Adipose tissue (tissue), 3 donors: Measurements from ENCODE around the gene HYAL2. TPM values are rescaled to one million over a fixed set of nuclear protein-coding genes. Genes with fewer than 3 reads are reported as not detected.
"Not testable (repeated sequence)": the region's sequence is repeated elsewhere in the genome, so short reads cannot be mapped to it uniquely, and the experiment has no call there.

Source experiments
- H3K27ac ChIP-seq: one replicate; pipeline ENCODE4 v1.5.1; 2013; ENCODE audit warnings: low read depth, low read length
- WGBS, 3 donors: extraction: QIAGEN DNeasy Blood & Tissue Kit; methylation state at CpG; one replicate each; pipeline ENCODE4 v1.1.7; 2013; 5-methylcytosine and 5-hydroxymethylcytosine counted together
- polyA plus RNA-seq, 3 donors: library from polyadenylated mRNA; stranded (reverse); fragments of 200-250 nt; gene quantifications; one replicate each; pipeline ENCODE4 v1.2.3, GENCODE V29; 2013
- donor health status: healthy with polysubstance abuse.
- donor health status: Bipolar disorder and iron deficiency.
- donor health status: healthy.

The HYAL2 gene
- polyA plus RNA-seq, 3 donors, result 29.0 to 140 (median 80.3) TPM

DNA sequence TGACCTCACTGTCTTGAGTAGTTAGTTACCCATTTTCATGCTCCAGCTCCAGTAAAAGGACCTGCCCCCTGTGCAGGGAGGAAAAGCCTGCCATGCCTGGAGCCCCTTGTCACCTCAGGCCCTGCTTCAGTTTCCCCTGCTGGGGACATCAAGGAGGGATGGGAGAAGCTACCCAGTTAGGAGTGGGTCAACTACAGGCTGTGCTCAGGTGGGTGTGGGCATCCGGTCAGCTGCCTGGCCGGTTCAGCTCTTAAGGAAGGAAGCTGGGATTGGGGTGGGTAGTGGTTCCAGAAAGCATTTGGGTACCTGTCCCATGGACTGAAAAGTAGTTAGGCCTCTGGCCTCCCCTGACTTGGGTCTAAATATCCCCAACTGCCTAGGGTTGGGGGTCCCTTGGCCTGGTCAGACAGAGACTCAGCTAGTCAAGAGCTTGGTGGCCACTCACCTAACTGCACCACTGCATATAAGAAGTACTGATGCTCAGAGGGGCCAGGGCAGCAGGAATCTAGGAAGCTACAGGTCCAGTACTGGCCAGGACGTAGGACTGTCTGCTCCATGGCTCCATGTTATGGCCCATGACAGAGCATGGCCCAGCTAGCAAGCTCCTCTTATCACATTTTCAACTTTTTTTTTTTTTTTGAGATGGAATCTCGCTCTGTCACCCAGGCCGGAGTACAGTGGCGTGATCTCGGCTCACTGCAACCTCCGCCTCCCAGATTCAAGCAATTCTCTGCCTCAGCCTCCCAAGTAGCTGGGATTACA, 43.1 kb downstream of the HYAL2 start:
- H3K27ac ChIP-seq, result no peak overlapping the region
- 83 to 94% (median 90%) methylated on average over 8 of the region's 8 CpGs for WGBS, 3 donors

DNA sequence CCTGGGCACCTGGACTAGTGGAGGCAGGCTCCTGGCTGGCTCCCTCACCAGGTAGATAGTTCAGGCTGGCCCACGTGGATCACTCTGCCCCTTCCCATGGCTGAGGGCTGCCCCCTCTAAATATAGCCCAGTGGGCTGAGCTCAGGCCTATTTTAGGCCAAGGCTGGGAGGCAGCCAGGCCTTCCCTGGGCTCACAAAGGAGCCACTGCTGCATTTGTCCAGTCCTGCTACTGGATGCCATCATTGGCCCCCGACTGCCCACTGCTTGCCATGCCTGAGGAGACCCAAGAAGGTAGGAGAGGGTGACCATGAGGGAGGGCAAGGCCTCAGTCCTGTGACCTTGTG, 43.7 kb downstream of the HYAL2 start, which contains the start of gene LSMEM2:
TSS of gene LSMEM2 (plus strand) at position 208 of the 345 bp plus-strand sequence. CDS start at position 235, 27 bp downstream.
- no peak within 1 kb of the TSS for H3K27ac ChIP-seq
- WGBS, 3 donors, result 49 to 63% (median 53%) methylated on average over 2 of the region's 2 CpGs

DNA sequence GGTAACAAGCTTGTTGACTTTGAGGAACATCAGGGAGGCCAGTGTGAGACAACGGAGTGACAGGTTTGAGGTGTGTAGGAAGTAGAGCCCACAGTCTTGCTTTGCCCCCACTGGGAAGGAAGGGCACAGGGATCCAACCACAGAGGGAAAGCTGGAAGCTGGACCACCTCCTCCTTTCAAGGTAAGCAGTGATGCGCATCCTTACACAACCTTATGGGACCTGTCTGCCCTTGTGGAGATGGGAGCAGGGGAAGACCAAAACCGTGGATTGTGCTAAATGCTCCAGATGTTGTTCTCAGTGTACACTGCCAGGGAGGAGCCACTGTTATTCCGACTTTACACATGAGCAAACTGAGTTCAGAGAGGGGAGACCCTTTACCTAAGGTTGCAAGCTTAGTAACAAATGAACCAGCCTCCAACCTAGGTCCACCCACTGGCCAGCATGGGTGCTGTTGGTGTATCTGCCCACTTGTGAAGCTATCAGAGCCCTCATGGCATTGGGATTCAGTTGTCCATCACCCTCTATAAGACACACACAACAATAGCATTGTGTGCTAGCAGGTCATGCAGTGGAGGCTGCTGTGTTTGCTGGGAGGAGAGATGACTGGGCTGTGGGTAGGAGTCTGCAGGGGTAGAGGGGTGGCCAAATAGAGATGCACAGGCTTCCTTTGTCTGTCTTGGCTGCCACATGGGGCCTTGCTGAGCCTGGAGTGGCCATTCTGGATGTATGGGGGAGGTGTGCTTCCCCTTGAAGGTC, 44.2 kb downstream of the HYAL2 start:
- WGBS, 3 donors, result 75 to 93% (median 81%) methylated on average over 4 of the region's 4 CpGs
- no peak overlapping the region for H3K27ac ChIP-seq

DNA sequence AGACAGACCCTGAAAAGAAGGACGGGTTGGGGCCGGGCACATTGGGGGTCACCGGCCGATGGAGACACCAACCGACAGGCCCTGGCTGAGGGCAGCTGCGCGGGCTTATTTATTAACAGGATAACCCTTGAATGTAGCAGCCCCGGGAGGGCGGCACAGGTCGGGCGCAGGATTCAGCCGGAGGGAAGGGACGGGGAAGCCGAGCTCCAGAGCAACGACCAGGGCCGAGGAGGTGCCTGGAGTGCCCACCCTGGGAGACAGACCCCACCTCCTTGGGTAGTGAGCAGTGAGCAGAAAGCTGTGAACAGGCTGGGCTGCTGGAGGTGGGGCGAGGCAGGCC, 45.8 kb downstream of the HYAL2 start:
- 82 to 85% (median 84%) methylated on average over 17 of the region's 17 CpGs for WGBS, 3 donors
- H3K27ac ChIP-seq, result no peak overlapping the region

DNA sequence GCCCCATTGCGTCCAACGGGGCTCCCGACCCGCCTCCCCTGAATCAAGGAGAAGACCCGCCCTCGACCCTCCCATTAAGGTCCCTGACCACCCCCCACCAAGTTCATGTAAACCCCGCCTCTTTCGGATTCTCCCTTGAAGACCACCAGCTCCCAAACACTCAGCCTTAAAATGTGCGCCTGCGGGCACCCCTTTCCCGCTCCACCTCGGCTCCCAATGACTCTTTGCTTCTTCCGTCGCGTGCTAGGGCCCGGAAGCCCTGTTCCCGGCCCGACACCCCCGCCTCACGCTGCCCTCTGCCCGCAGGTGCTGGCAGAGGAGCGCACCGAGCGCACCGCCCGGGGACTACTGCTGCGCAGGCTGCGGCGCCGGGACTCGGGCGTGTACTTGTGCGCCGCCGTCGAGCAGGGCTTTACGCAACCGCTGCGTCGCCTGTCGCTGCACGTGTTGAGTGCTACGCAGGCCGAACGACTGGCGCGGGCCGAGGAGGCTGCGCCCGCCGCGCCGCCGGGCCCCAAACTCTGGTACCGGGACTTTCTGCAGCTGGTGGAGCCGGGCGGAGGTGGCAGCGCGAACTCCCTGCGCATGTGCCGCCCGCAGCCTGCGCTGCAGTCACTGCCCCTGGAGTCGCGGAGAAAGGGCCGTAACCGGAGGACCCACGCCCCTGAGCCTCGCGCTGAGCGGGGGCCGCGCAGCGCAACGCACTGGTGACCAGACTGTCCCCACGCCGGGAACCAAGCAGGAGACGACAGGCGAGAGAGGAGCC, 46.4 kb downstream of the HYAL2 start:
- no peak overlapping the region for H3K27ac ChIP-seq
- WGBS, 3 donors, result 41 to 72% (median 49%) methylated on average over 74 to 79 of the region's 79 CpGs

DNA sequence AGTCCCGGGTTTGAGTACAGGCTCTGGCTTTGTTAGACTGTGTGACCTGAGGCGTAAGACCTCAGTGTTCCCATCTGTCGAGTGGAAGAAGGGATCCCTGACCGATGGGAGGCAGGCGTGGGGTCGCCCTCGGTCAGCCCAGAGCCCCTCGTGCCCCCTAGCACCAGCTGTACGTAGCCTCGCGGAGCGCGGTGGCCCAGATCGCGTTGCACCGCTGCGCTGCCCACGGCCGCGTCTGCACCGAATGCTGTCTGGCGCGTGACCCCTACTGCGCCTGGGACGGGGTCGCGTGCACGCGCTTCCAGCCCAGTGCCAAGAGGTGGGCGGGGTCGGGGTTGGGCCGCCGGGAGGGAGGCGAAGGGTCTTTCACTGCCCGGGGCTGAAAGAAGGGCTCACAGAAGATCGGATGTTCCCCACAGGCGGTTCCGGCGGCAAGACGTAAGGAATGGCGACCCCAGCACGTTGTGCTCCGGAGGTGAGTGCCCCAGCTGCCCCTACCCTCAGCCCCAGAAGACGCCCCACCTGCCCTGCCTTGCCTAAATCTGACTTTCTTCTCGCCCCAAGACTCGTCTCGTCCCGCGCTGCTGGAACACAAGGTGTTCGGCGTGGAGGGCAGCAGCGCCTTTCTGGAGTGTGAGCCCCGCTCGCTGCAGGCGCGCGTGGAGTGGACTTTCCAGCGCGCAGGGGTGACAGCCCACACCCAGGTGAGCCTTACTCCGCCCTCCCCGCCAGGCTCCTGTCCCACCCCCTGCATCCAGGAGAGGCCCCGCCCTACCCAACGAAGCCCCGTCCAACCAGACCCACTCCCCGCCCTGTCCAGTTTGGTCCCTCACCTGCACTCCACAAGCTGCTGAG, 47.2 kb downstream of the HYAL2 start:
- 33 to 73% (median 42%) methylated on average over 62 to 65 of the region's 65 CpGs for WGBS, 3 donors
- H3K27ac ChIP-seq, result no peak overlapping the region

DNA sequence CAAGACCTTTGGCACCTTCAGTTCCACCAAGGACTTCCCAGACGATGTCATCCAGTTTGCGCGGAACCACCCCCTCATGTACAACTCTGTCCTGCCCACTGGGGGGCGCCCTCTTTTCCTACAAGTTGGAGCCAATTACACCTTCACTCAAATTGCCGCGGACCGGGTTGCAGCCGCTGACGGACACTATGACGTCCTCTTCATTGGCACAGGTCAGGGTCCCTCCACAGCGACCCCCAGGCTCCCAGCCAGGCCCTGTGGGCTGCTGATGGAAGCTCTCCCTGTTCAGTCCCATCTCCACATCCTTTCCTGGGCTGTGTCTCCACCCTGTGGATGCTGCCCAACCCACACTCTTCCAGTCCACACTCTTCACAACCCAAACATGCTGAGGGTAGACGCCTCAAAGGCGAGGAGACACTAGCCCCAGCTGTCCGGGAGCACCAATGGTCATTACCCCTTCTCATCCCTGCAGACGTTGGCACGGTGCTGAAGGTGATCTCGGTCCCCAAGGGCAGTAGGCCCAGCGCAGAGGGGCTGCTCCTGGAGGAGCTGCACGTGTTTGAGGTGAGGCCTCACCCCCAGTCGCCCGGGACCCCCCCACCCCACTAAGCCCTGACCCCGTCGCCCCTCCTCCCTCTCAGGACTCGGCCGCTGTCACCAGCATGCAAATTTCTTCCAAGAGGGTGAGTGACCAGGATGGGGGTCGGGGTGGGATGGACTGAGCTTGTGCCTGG, 48.0 kb downstream of the HYAL2 start:
- no peak overlapping the region for H3K27ac ChIP-seq
- WGBS, 3 donors, result 29 to 49% (median 32%) methylated on average over 26 of the region's 26 CpGs

DNA sequence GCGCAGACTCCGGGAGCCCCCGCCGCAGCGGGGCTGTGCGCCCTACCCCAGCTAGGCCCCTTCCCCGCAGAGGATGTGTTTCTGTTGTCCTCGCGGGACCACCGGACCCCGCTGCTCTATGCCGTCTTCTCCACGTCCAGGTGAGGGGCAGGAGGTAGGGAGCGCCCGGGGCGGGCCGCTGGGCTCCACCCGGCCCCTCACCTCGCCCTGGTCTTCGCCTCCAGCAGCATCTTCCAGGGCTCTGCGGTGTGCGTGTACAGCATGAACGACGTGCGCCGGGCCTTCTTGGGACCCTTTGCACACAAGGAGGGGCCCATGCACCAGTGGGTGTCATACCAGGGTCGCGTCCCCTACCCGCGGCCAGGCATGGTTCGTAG, 48.9 kb downstream of the HYAL2 start:
- 48 to 67% (median 58%) methylated on average over 29 to 31 of the region's 31 CpGs for WGBS, 3 donors
- H3K27ac ChIP-seq, result no peak overlapping the region

DNA sequence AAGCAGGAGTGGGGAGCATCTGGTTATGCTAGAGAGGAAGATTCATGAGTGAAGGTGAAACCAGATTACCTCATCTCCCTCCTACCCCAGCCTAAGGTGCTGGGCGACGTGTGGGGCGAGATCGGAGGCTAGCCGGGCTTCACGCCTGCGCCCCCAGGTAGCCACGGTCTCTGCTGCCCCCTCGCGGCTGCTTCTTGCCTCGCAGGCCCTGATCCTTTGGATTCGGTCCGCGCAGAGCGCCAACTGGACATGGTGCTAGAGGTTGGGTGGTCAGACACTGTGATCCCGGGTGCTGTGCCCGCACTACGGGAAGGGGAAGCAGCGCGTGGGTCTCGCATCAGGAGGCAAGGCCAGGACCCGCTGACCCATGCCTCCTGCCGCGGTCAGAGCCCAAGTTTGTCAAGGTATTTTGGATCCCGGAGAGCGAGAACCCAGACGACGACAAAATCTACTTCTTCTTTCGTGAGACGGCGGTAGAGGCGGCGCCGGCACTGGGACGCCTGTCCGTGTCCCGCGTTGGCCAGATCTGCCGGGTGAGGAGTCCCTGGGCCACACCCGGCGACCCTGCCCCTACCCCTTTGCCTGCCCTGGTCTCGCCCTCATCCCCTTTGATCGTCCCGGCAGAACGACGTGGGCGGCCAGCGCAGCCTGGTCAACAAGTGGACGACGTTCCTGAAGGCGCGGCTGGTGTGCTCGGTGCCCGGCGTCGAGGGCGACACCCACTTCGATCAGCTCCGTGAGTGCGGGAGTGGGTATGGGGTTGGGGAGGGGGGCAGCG, 49.4 kb downstream of the HYAL2 start:
- WGBS, 3 donors, result 7 to 16% (median 9%) methylated on average over 60 to 61 of the region's 61 CpGs
- H3K27ac ChIP-seq, result no peak overlapping the region

DNA sequence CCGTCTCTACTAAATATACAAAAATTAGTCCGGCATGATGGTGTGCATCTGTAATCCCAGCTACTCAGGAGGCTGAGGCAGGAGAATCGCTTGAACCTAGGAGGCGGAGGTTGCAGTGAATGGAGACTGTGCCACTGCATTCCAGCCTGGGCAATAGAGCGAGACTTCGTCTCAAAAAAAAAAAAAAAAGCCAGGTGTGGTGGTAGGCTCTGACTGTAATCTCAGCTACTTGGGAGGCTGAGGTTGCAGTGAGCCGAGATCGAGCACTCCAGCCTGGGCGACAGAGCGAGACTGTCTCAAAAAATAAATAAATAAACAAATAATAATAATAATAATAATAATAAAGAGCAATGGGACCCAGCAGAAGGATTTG, 50.0 kb downstream of the HYAL2 start:
- 62 to 75% (median 68%) methylated on average over 10 of the region's 10 CpGs for WGBS, 3 donors
- not testable (repeated sequence) for H3K27ac ChIP-seq

DNA sequence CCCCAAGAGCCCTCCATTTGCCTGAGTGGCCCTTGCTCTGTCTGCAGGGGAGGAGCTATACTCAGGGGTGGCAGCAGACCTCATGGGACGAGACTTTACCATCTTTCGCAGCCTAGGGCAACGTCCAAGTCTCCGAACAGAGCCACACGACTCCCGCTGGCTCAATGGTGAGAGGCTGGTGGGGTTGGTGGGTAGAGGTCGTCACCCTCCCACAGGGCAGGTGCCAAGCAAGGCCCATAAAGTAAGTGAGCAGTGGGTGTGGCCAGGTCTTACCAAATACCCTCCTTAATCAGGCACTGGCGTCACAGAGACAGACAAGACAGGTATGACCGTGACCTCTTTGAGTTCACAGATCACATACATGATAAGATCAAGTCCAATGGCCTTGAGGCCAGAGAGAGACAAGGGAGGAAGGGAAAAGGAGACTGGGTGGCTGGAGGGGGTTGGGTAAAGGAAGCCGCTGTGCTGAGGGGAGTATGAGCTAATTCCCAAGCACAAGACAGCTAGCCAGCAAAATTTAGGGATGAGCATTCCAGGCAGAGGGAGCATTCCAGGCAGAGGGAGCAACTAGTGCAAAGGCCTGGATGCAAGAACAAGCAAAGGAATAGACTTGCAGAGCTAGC, 51.1 kb downstream of the HYAL2 start:
- 46 to 75% (median 73%) methylated on average over 10 of the region's 10 CpGs for WGBS, 3 donors
- no peak overlapping the region for H3K27ac ChIP-seq

DNA sequence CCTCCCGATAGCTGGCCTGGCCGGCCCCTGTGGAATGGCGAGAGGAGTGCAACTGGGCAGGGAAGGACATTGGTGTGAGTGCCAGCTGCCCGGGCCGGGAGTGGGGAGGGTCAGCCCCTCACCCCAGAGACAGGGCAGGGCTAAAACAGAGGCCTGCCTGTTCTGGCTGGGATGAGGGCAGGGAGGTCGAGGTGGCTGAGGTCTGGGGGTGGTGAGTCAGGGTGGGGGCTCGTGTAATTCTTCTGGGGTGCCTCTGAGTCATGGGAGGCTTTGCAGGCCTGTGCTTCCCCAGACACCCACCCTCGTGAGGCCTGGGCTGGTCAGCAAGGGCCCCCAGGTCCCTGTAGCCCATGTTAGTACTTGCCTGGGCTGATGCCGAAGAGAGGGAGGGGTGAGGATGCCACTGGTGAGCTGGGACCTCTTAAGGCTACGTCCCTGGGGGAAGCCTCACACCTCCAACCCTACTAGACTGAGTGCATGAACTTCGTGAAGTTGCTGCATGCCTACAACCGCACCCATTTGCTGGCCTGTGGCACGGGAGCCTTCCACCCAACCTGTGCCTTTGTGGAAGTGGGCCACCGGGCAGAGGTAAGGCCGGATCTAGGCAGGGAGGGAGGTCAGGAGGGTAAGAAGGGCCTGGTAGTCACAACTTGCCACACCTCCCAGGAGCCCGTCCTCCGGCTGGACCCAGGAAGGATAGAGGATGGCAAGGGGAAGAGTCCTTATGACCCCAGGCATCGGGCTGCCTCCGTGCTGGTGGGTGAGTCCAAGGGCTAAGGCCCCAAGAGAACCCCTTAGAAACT, 51.9 kb downstream of the HYAL2 start:
- 65 to 74% (median 73%) methylated on average over 19 of the region's 19 CpGs for WGBS, 3 donors
- H3K27ac ChIP-seq, result no peak overlapping the region

DNA sequence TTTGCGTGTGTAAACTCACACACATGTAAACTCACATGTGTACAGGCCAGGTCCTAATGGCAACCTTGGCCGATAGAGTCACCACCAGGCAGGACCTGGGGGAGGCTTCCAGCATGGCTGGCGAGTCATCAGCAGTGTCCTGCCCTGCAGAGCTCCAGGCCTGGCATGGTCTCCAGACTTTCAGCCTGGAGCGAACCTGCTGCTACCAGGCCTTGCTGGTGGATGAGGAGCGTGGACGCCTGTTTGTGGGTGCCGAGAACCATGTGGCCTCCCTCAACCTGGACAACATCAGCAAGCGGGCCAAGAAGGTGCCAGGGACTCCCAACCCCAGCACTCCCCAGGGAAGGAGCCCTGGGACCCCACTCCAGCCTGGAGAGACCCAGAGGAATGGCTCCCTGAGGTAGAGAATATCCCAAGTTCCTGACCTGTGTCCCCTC, 52.5 kb downstream of the HYAL2 start:
- WGBS, 3 donors, result 55 to 77% (median 71%) methylated on average over 8 of the region's 8 CpGs
- H3K27ac ChIP-seq, result no peak overlapping the region

DNA sequence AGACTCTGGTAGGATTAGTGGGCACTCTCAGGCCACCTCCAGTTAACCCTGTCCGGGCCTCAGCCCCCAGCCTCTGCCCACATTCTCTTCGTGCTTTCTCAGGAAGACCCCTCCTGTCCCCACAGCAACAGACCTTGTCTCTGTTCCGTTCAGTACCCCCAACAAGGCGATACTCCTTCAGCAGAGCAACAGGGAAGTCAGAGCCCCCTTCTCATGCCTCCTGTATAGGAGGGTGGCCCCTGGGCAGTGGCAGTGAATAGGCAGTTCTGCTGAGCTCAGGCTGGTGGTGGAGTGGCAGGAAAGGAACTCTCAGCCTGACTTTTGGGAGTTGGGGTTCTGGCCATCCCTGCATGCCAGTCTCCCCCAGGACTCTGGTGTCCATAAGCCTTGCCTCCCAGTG, 53.1 kb downstream of the HYAL2 start:
- WGBS, 3 donors, result 25 to 72% (median 49%) methylated on average over 3 to 4 of the region's 4 CpGs
- H3K27ac ChIP-seq, result no peak overlapping the region

DNA sequence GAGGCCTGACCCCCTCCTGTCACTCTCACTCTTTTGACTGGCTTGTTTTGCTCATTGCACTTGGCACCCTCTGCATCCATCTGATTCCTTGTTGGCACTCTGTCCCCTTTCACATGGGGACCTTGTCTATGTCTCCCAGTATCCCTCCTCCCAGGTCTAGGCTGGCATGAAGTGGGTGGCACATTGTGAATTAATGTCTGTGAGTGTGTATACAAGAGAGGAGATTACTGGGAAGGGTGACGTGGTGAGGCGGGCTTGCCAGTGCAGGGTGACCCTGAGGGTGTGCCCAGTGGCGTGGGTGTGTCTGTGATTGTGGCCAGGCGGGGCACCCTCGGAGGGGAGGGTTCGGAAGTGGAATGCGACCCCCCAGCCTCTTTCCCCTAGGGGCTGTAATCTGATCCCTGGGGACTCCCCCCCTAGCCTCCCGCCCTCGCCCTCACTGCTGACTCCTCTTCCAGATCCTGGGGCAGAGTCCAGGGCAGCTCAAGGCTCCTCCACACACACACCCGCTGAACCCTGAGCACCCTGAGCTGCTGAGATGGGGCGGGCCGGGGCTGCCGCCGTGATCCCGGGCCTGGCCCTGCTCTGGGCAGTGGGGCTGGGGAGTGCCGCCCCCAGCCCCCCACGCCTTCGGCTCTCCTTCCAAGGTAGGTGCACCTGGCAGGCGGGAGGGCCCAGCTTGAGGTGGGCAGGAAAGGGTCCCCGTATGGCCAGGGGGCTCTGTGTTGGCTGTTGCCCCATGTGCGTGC, 53.7 kb downstream of the HYAL2 start, which contains the start of gene SEMA3B:
TSS of gene SEMA3B (plus strand) at position 445 of the 749 bp plus-strand sequence. CDS start at position 539, 94 bp downstream.
- H3K27ac ChIP-seq, result no peak within 1 kb of the TSS
- WGBS, 3 donors, result 22 to 60% (median 47%) methylated on average over 20 to 21 of the region's 21 CpGs
